Stomach (tissue), 4 donors: ENCODE results near the gene CDH7.

Source experiments
- CTCF ChIP-seq, 7 experiments: fragments of 450-650 bp in 4 of 7; fragments of 200-600 bp in 3 of 7; sonication (generic) in 3 of 7; IDR thresholded peaks; one replicate each; pipeline ENCODE4 v1.5.1; 2016 to 2019; ENCODE audit warnings: antibody characterized with exemption in 7 of 7, control low read depth in 2 of 7, mild to moderate bottlenecking in 1 of 7
- POLR2AphosphoS5 ChIP-seq, 3 donors: sonication (generic); formaldehyde crosslinking; IDR thresholded peaks; one replicate each; pipeline ENCODE4 v1.6.1; 2016; ENCODE audit warnings: antibody characterized with exemption in 3 of 3

- no peak for TF ChIP-seq CTCF (IDR thresholded peaks at IDR 0.05)
- TF ChIP-seq POLR2AphosphoS5 (IDR thresholded peaks at IDR 0.05): no peak
Observed at GRCh38 chr18:65808759-65809158, 57.9 kb downstream of the CDH7 start.
